Peyer's patch (tissue), 4 donors: Measurements from ENCODE around the gene ABCA13. TPM values are rescaled to one million over a fixed set of nuclear protein-coding genes. Genes with fewer than 3 reads are reported as not detected.

Experiments
- DNase-seq, 3 donors: peaks; one replicate each; pipeline ENCODE4 v3.0.0-alpha.2; 2017 to 2019
- H3K27ac ChIP-seq, 4 donors: fragments of 200-600 bp; sonication (generic); one replicate each; pipeline ENCODE4 v1.5.1; 2016 to 2019
- H3K27me3 ChIP-seq, 2 donors: fragments of 200-600 bp; sonication (generic); one replicate each; pipeline ENCODE4 v1.5.1; 2019
- H3K36me3 ChIP-seq, 3 donors: fragments of 200-600 bp; sonication (generic); one replicate each; pipeline ENCODE4 v1.5.1; 2016 to 2019
- H3K4me1 ChIP-seq, 4 donors: fragments of 200-600 bp; sonication (generic); one replicate each; pipeline ENCODE4 v1.5.1; 2016 to 2019
- H3K4me3 ChIP-seq, 4 donors: fragments of 200-600 bp; sonication (generic); 1 replicate in 3 of 4; 2 replicates in 1 of 4; pipeline ENCODE4 v1.5.1; 2016 to 2019; ENCODE audit warnings: mild to moderate bottlenecking in 1 of 4
- H3K9me3 ChIP-seq, 4 donors: fragments of 200-600 bp; sonication (generic); one replicate each; pipeline ENCODE4 v1.5.1; 2016 to 2019; ENCODE audit warnings: mild to moderate bottlenecking in 1 of 4
- POLR2A ChIP-seq, 2 donors: fragments of 450-650 bp; IDR thresholded peaks; one replicate each; pipeline ENCODE4 v1.5.1; 2017; ENCODE audit warnings: antibody characterized with exemption in 2 of 2, mild to moderate bottlenecking in 2 of 2, moderate library complexity in 2 of 2
- total RNA-seq, 4 donors: library from RNA; depleted of rRNA; stranded (reverse); fragments of >200 nt; gene quantifications; one replicate each; pipeline ENCODE4 v1.1.0, GENCODE V29; 2016
- TF ChIP-seq, protein P1 (sequence below), 6 experiments: fragments of 450-650 bp in 4 of 6; fragments of 200-600 bp in 2 of 6; sonication (generic) in 1 of 6; IDR thresholded peaks; one replicate each; pipeline ENCODE4 v1.5.1; 2017 to 2019; ENCODE audit warnings: antibody characterized with exemption in 6 of 6, mild to moderate bottlenecking in 3 of 6, moderate library complexity in 1 of 6

ABCA13 gene
- total RNA-seq, 4 donors from 2014 or later, result 0.53 to 2.7 (median 1.7) TPM

DNA sequence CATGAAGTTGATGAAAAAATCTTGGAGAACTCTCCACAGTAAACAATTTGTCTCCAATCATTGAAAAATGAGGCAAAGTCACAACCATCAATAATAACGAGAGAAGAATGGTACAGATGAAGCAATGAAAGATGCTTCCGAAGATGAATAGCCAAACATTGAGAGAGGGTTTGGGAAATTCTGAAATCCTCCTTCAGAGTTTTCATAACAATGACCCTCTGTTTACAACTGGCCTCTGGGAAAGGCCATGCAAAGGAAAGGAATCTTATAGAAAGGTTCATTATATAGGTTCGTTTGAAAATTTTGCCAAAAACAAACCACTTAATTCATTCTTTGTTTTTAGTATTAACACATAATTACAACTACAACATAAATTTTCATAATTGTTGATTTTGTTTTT, 166.5 kb downstream of the ABCA13 start:
- Histone ChIP-seq H3K27me3 (no peaks in the 10 kb centered on the region), H3K9me3 (no peaks in the 10 kb centered on the region), H3K36me3 (no peaks in the 10 kb centered on the region), H3K4me1 (no peaks in the 10 kb centered on the region), H3K4me3 (no peak overlapping the region), H3K27ac (no peak overlapping the region)
- no peak for DNase-seq
- TF ChIP-seq, protein P1, sequence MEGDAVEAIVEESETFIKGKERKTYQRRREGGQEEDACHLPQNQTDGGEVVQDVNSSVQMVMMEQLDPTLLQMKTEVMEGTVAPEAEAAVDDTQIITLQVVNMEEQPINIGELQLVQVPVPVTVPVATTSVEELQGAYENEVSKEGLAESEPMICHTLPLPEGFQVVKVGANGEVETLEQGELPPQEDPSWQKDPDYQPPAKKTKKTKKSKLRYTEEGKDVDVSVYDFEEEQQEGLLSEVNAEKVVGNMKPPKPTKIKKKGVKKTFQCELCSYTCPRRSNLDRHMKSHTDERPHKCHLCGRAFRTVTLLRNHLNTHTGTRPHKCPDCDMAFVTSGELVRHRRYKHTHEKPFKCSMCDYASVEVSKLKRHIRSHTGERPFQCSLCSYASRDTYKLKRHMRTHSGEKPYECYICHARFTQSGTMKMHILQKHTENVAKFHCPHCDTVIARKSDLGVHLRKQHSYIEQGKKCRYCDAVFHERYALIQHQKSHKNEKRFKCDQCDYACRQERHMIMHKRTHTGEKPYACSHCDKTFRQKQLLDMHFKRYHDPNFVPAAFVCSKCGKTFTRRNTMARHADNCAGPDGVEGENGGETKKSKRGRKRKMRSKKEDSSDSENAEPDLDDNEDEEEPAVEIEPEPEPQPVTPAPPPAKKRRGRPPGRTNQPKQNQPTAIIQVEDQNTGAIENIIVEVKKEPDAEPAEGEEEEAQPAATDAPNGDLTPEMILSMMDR (IDR thresholded peaks at IDR 0.05), result no peak
- no peak for TF ChIP-seq POLR2A (IDR thresholded peaks at IDR 0.05)

DNA sequence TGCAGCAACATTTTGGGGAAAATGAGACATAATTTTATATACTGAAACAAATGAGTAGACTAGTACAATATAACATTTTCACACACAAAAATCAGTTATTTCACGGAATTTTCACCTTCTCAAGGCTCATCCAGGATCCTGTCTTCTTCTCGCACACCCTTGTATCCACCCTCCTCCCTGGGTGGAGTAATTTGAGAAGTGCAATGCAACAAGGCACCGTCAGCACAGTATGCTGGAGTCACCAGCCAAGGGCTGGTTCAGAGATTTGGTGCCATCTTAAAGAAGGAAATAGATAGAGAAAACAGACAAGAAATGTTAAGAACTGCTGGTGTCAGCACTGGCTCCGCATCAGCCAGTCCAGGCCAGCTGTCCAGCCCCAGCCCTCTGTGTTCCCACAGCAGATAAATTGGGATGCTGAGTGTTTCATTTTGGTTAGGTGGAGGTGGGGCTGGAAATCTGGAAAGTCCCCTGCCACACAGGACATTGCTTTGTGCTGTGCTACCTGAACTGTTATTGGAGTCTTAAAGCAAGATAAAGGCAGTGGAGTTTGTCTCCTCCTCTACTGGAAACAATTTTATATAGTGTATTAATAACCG, 176.1 kb downstream of the ABCA13 start:
- TF ChIP-seq, protein P1 (IDR thresholded peaks at IDR 0.05), result no peak
- no peak for TF ChIP-seq POLR2A (IDR thresholded peaks at IDR 0.05)
- Histone ChIP-seq H3K27me3 (no peaks in the 10 kb centered on the region), H3K36me3 (no peaks in the 10 kb centered on the region), H3K4me3 (no peak overlapping the region), H3K9me3 (no peaks in the 10 kb centered on the region), H3K4me1 (no peaks in the 10 kb centered on the region), H3K27ac (no peak overlapping the region)
- no peak for DNase-seq

GRCh38 chr7:48350515-48350914, 179.3 kb downstream of the ABCA13 start:
- no peak for DNase-seq

DNA sequence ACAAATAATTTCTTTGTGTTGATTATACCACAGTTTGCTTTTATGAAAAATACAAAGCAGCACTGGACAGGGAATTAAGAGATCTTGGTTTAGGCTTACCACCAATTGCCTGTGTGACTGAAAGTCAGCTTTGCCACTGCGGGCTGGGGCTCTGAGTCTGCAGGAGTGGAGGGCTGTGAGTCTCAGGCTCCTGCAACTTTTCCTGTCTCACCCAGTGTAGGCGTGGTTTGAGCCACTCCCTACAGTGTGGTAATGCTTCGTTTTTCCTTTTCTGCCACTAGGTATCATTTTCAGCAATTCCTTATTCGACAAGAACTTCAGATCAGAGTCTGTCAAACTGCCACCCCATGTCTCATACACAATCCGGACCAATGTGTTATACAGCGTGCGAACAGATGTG, 180.6 kb downstream of the ABCA13 start:
- H3K4me3 ChIP-seq, result no peak overlapping the region
- no peaks in the 10 kb centered on the region for H3K4me1 ChIP-seq
- H3K27ac ChIP-seq, result no peak overlapping the region
- no peaks in the 10 kb centered on the region for H3K9me3 ChIP-seq
- no peaks in the 10 kb centered on the region for H3K27me3 ChIP-seq
- H3K36me3 ChIP-seq, result no peaks in the 10 kb centered on the region
- DNase-seq, result no peak
- no peak for TF ChIP-seq POLR2A (IDR thresholded peaks at IDR 0.05)
- TF ChIP-seq, protein P1 (IDR thresholded peaks at IDR 0.05), result no peak

More at GRCh38 chr7:48350515-48350914, 179.3 kb downstream of the ABCA13 start:
- Histone ChIP-seq H3K9me3 (no peaks in the 10 kb centered on the region), H3K4me3 (no peak overlapping the region), H3K36me3 (no peaks in the 10 kb centered on the region), H3K27ac (no peak overlapping the region), H3K4me1 (no peaks in the 10 kb centered on the region), H3K27me3 (no peaks in the 10 kb centered on the region)
- TF ChIP-seq, protein P1 (IDR thresholded peaks at IDR 0.05), result no peak
- TF ChIP-seq POLR2A (IDR thresholded peaks at IDR 0.05), result no peak

GRCh38 chr7:48355346-48355745, 184.1 kb downstream of the ABCA13 start:
- H3K4me1 ChIP-seq, result no peaks in the 10 kb centered on the region
- DNase-seq, result no peak
- no peaks in the 10 kb centered on the region for H3K9me3 ChIP-seq
- H3K27me3 ChIP-seq, result no peaks in the 10 kb centered on the region
- no peak overlapping the region for H3K27ac ChIP-seq
- no peaks in the 10 kb centered on the region for H3K36me3 ChIP-seq
- TF ChIP-seq, protein P1 (IDR thresholded peaks at IDR 0.05), result no peak
- no peak for TF ChIP-seq POLR2A (IDR thresholded peaks at IDR 0.05)
- no peak overlapping the region for H3K4me3 ChIP-seq

DNA sequence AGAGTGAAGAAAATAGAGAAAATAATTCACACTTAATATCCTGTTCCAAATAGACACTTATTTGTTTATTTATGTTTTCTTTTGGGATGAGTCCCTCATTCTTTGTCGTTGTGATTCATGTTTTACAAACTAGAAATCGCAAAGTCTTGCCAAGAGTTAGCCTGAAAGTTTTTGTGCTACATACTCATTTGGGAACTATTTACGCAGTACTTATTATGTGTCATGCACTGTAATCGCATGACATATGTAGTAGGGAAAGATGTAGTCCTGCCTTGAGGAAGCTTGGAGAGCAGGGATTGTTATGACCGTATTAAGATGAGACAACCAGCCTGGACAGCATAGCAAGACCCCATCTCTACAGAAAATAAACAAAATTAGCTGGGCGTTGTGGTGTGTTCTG, 189.3 kb downstream of the ABCA13 start:
- Histone ChIP-seq H3K36me3 (no peaks in the 10 kb centered on the region), H3K27me3 (no peaks in the 10 kb centered on the region), H3K4me1 (no peaks in the 10 kb centered on the region), H3K9me3 (no peaks in the 10 kb centered on the region), H3K27ac (no peak overlapping the region), H3K4me3 (no peak overlapping the region)
- no peak for DNase-seq
- TF ChIP-seq, protein P1 (IDR thresholded peaks at IDR 0.05), result no peak
- TF ChIP-seq POLR2A (IDR thresholded peaks at IDR 0.05), result no peak
